ENCODE measurements around the gene PECR.

DNA sequence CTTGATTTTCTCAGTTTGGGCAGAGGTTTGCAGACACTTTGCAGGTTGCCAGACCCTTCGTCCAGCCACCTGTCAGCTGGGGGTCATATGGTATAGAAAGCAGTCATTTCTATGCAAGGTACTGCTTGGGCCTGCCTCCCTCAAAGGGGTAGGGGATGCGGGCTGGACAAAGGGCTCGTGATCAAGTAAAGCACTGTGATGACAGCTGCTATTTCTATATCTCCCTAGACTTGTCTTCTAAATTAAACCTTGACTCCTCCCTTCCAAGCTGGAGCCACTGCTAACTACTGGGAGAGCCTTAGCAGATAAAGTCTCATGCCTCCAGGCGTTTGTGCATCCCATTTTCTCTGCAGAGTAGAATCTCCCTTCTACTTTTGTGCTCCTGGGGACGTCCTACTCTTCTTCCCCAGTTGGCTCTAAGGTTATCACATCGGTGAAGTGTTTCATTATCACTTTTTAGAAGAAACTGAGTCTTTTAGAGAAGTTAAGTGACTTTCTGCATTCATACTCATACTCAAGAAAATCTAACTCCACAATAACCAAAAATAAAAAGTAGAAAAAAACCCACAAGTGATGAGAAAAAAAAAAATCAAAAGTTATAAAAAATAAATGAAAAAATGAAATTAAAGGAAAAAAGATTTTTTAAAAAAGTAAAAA lies 26.8 kb upstream of the PECR start:
- no peak for TF ChIP-seq POLR2AphosphoS5 (IDR thresholded peaks at IDR 0.05; ENCODE audit: borderline replicate concordance, low read depth, low read length)
- TF ChIP-seq EZH2 (IDR thresholded peaks at IDR 0.05): no peak
